ENCODE results near the gene MCTP2. TPM values are rescaled to one million over a fixed set of nuclear protein-coding genes. Genes with fewer than 3 reads are reported as not detected.

MCTP2 gene
- total and polyA plus RNA-seq, 5 donors from 2014 or later: 1.1 to 6.4 (median 2.8) TPM

GRCh38 chr15:94305133-94305532 lies 73.8 kb downstream of the MCTP2 start:
- Mint-ChIP-seq H3K27ac (peak overlapping the region in 1 of 3 donors; percentile 38), H3K36me3 (peaks cover 15% of the 10 kb centered on the region), H3K4me1 (peaks cover 0 to 20% (median 4%) of the 10 kb centered on the region in 4 donors), H3K9me3 (peaks cover 0 to 9% (median 1%) of the 10 kb centered on the region in 7 donors), H3K4me3 (no peak overlapping the region), H3K27me3 (no peaks in the 10 kb centered on the region)
- H3K36me3 ChIP-seq (ENCODE audit: control insufficient read depth, insufficient read depth, low read length): peaks cover 4% of the 10 kb centered on the region
- no peak overlapping the region for H3K4me3 ChIP-seq (ENCODE audit: low read depth, low read length)
- H3K27me3 ChIP-seq (ENCODE audit: control insufficient read depth, insufficient read depth, low read length): no peaks in the 10 kb centered on the region
- no peak overlapping the region for H3K27ac ChIP-seq (ENCODE audit: insufficient read depth, low read length, poor library complexity, severe bottlenecking)
- ATAC-seq (ENCODE audit: low read depth in 2 of 2): peak; percentile 50 to 70
- no peaks in the 10 kb centered on the region for H3K4me1 ChIP-seq (ENCODE audit: control insufficient read depth, insufficient read depth, low read length, poor library complexity, severe bottlenecking)
- peak in 1 of 3 donors; percentile 64 for DNase-seq
- no peaks in the 10 kb centered on the region for H3K9me3 ChIP-seq (ENCODE audit: control insufficient read depth in 2 of 2, low read length in 2 of 2)

- no peaks in the 10 kb centered on the region for H3K9me3 ChIP-seq (ENCODE audit: control insufficient read depth in 2 of 2, low read length in 2 of 2)
- no peaks in the 10 kb centered on the region for H3K27me3 ChIP-seq (ENCODE audit: control insufficient read depth, insufficient read depth, low read length)
- H3K4me1 Mint-ChIP-seq: peaks cover 0 to 20% (median 3%) of the 10 kb centered on the region in 4 donors
- H3K36me3 Mint-ChIP-seq: peaks cover 7% of the 10 kb centered on the region
- H3K4me3 ChIP-seq (ENCODE audit: low read depth, low read length): no peak overlapping the region
- ATAC-seq (ENCODE audit: low read depth in 2 of 2) (no peak), DNase-seq (peak in 1 of 3 donors; percentile 30)
- H3K36me3 ChIP-seq (ENCODE audit: control insufficient read depth, insufficient read depth, low read length): peaks cover 4% of the 10 kb centered on the region
- no peak overlapping the region for H3K27ac ChIP-seq (ENCODE audit: insufficient read depth, low read length, poor library complexity, severe bottlenecking)
- no peak overlapping the region for H3K27ac Mint-ChIP-seq
- no peaks in the 10 kb centered on the region for H3K27me3 Mint-ChIP-seq
- peaks cover 0 to 9% (median 0%) of the 10 kb centered on the region in 7 donors for H3K9me3 Mint-ChIP-seq
- H3K4me3 Mint-ChIP-seq: peak overlapping the region in 1 of 4 donors; percentile 24
- no peaks in the 10 kb centered on the region for H3K4me1 ChIP-seq (ENCODE audit: control insufficient read depth, insufficient read depth, low read length, poor library complexity, severe bottlenecking)
These were observed 75.6 kb downstream of the MCTP2 start for GRCh38 chr15:94306700-94307650.

- Histone ChIP-seq H3K27me3 (ENCODE audit: control insufficient read depth, insufficient read depth, low read length) (no peaks in the 10 kb centered on the region), H3K36me3 (ENCODE audit: control insufficient read depth, insufficient read depth, low read length) (no peaks in the 10 kb centered on the region), H3K9me3 (ENCODE audit: control insufficient read depth in 2 of 2, low read length in 2 of 2) (no peaks in the 10 kb centered on the region), H3K4me3 (ENCODE audit: low read depth, low read length) (no peak overlapping the region), H3K4me1 (ENCODE audit: control insufficient read depth, insufficient read depth, low read length, poor library complexity, severe bottlenecking) (no peaks in the 10 kb centered on the region), H3K27ac (ENCODE audit: insufficient read depth, low read length, poor library complexity, severe bottlenecking) (no peak overlapping the region)
- H3K27me3 Mint-ChIP-seq: no peaks in the 10 kb centered on the region
- ATAC-seq (ENCODE audit: low read depth in 2 of 2): no peak
- no peak for DNase-seq
- H3K36me3 Mint-ChIP-seq: peaks cover 4% of the 10 kb centered on the region
- H3K9me3 Mint-ChIP-seq: peaks cover 0 to 3% (median 0%) of the 10 kb centered on the region in 7 donors
- H3K4me1 Mint-ChIP-seq: peaks cover 0 to 7% (median 0%) of the 10 kb centered on the region in 4 donors
- H3K4me3 Mint-ChIP-seq: no peak overlapping the region
- no peak overlapping the region for H3K27ac Mint-ChIP-seq
These were observed 81.6 kb downstream of the MCTP2 start for GRCh38 chr15:94312946-94313345.

- H3K27me3 Mint-ChIP-seq: no peaks in the 10 kb centered on the region
- Histone ChIP-seq H3K27me3 (ENCODE audit: control insufficient read depth, insufficient read depth, low read length) (no peaks in the 10 kb centered on the region), H3K4me3 (ENCODE audit: low read depth, low read length) (no peak overlapping the region), H3K9me3 (ENCODE audit: control insufficient read depth in 2 of 2, low read length in 2 of 2) (no peaks in the 10 kb centered on the region), H3K27ac (ENCODE audit: insufficient read depth, low read length, poor library complexity, severe bottlenecking) (no peak overlapping the region), H3K4me1 (ENCODE audit: control insufficient read depth, insufficient read depth, low read length, poor library complexity, severe bottlenecking) (no peaks in the 10 kb centered on the region), H3K36me3 (ENCODE audit: control insufficient read depth, insufficient read depth, low read length) (no peaks in the 10 kb centered on the region)
- peaks cover 11% of the 10 kb centered on the region for H3K36me3 Mint-ChIP-seq
- ATAC-seq (ENCODE audit: low read depth in 2 of 2) (no peak), DNase-seq (no peak)
- H3K4me3 Mint-ChIP-seq: no peak overlapping the region
- peaks cover 0 to 3% (median 0%) of the 10 kb centered on the region in 4 donors for H3K4me1 Mint-ChIP-seq
- peaks cover 0 to 3% (median 0%) of the 10 kb centered on the region in 7 donors for H3K9me3 Mint-ChIP-seq
- H3K27ac Mint-ChIP-seq: peak overlapping the region in 2 of 3 donors; percentile 1 to 47
These were observed 83.3 kb downstream of the MCTP2 start for GRCh38 chr15:94314639-94315038.

- Histone ChIP-seq H3K4me3 (ENCODE audit: low read depth, low read length) (no peak overlapping the region), H3K36me3 (ENCODE audit: control insufficient read depth, insufficient read depth, low read length) (no peaks in the 10 kb centered on the region), H3K9me3 (ENCODE audit: control insufficient read depth in 2 of 2, low read length in 2 of 2) (no peaks in the 10 kb centered on the region), H3K4me1 (ENCODE audit: control insufficient read depth, insufficient read depth, low read length, poor library complexity, severe bottlenecking) (no peaks in the 10 kb centered on the region), H3K27ac (ENCODE audit: insufficient read depth, low read length, poor library complexity, severe bottlenecking) (no peak overlapping the region), H3K27me3 (ENCODE audit: control insufficient read depth, insufficient read depth, low read length) (no peaks in the 10 kb centered on the region)
- Mint-ChIP-seq H3K4me3 (no peak overlapping the region), H3K36me3 (peaks cover 11% of the 10 kb centered on the region), H3K27ac (no peak overlapping the region), H3K27me3 (no peaks in the 10 kb centered on the region), H3K9me3 (peaks cover 0 to 3% (median 0%) of the 10 kb centered on the region in 7 donors), H3K4me1 (peaks cover 0 to 3% (median 0%) of the 10 kb centered on the region in 4 donors)
- ATAC-seq (ENCODE audit: low read depth in 2 of 2) (no peak), DNase-seq (no peak)
These were observed 85.8 kb downstream of the MCTP2 start for GRCh38 chr15:94317211-94317610.

- Mint-ChIP-seq H3K36me3 (peaks cover 6% of the 10 kb centered on the region), H3K9me3 (no peaks in the 10 kb centered on the region), H3K27ac (no peak overlapping the region), H3K4me1 (peaks cover 0 to 8% (median 4%) of the 10 kb centered on the region in 4 donors), H3K4me3 (no peak overlapping the region), H3K27me3 (no peaks in the 10 kb centered on the region)
- Histone ChIP-seq H3K9me3 (ENCODE audit: control insufficient read depth in 2 of 2, low read length in 2 of 2) (no peaks in the 10 kb centered on the region), H3K4me3 (ENCODE audit: low read depth, low read length) (no peak overlapping the region), H3K36me3 (ENCODE audit: control insufficient read depth, insufficient read depth, low read length) (no peaks in the 10 kb centered on the region), H3K4me1 (ENCODE audit: control insufficient read depth, insufficient read depth, low read length, poor library complexity, severe bottlenecking) (no peaks in the 10 kb centered on the region), H3K27me3 (ENCODE audit: control insufficient read depth, insufficient read depth, low read length) (no peaks in the 10 kb centered on the region), H3K27ac (ENCODE audit: insufficient read depth, low read length, poor library complexity, severe bottlenecking) (no peak overlapping the region)
- DNase-seq (no peak), ATAC-seq (ENCODE audit: low read depth in 2 of 2) (no peak)
These were observed 90.8 kb downstream of the MCTP2 start for GRCh38 chr15:94322141-94322540.

GRCh38 chr15:94323076-94323475 lies 91.7 kb downstream of the MCTP2 start:
- Histone ChIP-seq H3K9me3 (ENCODE audit: control insufficient read depth in 2 of 2, low read length in 2 of 2) (no peaks in the 10 kb centered on the region), H3K36me3 (ENCODE audit: control insufficient read depth, insufficient read depth, low read length) (no peaks in the 10 kb centered on the region), H3K27ac (ENCODE audit: insufficient read depth, low read length, poor library complexity, severe bottlenecking) (no peak overlapping the region), H3K4me1 (ENCODE audit: control insufficient read depth, insufficient read depth, low read length, poor library complexity, severe bottlenecking) (no peaks in the 10 kb centered on the region), H3K27me3 (ENCODE audit: control insufficient read depth, insufficient read depth, low read length) (no peaks in the 10 kb centered on the region), H3K4me3 (ENCODE audit: low read depth, low read length) (no peak overlapping the region)
- peak overlapping the region in 1 of 3 donors; percentile 8 for H3K27ac Mint-ChIP-seq
- ATAC-seq (ENCODE audit: low read depth in 2 of 2) (no peak), DNase-seq (no peak)
- no peaks in the 10 kb centered on the region for H3K9me3 Mint-ChIP-seq
- H3K4me3 Mint-ChIP-seq: no peak overlapping the region
- peaks cover 6% of the 10 kb centered on the region for H3K36me3 Mint-ChIP-seq
- no peaks in the 10 kb centered on the region for H3K27me3 Mint-ChIP-seq
- peaks cover 0 to 8% (median 4%) of the 10 kb centered on the region in 4 donors for H3K4me1 Mint-ChIP-seq

All from CD4-positive, CD25-positive, alpha-beta regulatory T cell (primary cell).